Vagina (tissue), 2 donors: ENCODE measurements around the gene LCN2.

Experiments
- CTCF ChIP-seq, 3 experiments: fragments of 450-650 bp in 2 of 3; fragments of 200-600 bp in 1 of 3; sonication (generic) in 1 of 3; IDR thresholded peaks; one replicate each; pipeline ENCODE4 v1.5.1; 2017 to 2019; ENCODE audit warnings: antibody characterized with exemption in 3 of 3, mild to moderate bottlenecking in 2 of 3, moderate library complexity in 2 of 3
- POLR2A ChIP-seq, 2 donors: fragments of 450-650 bp; IDR thresholded peaks; one replicate each; pipeline ENCODE4 v1.6.1; 2017; ENCODE audit warnings: antibody characterized with exemption in 2 of 2, mild to moderate bottlenecking in 2 of 2, moderate library complexity in 2 of 2
- POLR2AphosphoS5 ChIP-seq, 2 donors: sonication (generic); formaldehyde crosslinking; IDR thresholded peaks; one replicate each; pipeline ENCODE4 v1.9.0; 2017; ENCODE audit warnings: antibody characterized with exemption in 2 of 2, mild to moderate bottlenecking in 2 of 2, low read depth in 1 of 2; ENCODE audit not compliant: insufficient read depth in 1 of 2

GRCh38 chr9:128120741-128121465, 28.4 kb upstream of the LCN2 start:
- no peak for TF ChIP-seq CTCF (IDR thresholded peaks at IDR 0.05)
- no peak for TF ChIP-seq POLR2AphosphoS5 (IDR thresholded peaks at IDR 0.05; ENCODE audit: insufficient read depth in 1 of 2, low read depth in 1 of 2)
- TF ChIP-seq POLR2A (IDR thresholded peaks at IDR 0.05) = no peak
